Adrenal gland (tissue), 5 donors: ENCODE data around the gene ATXN1.

Experiments used
- CTCF ChIP-seq, 6 experiments: fragments of 450-650 bp in 4 of 6; fragments of 200-600 bp in 2 of 6; sonication (generic) in 1 of 6; IDR thresholded peaks; 1 replicate in 5 of 6; 2 replicates in 1 of 6; pipeline versions ENCODE4 v1.5.1 to v1.8.0; 2016 to 2021; ENCODE audit warnings: antibody characterized with exemption in 6 of 6, mild to moderate bottlenecking in 2 of 6, moderate library complexity in 1 of 6
- POLR2A ChIP-seq, 2 donors: fragments of 450-650 bp; IDR thresholded peaks; one replicate each; pipeline ENCODE4 v1.6.1; 2017; ENCODE audit warnings: antibody characterized with exemption in 2 of 2, mild to moderate bottlenecking in 2 of 2, moderate library complexity in 1 of 2
- donor health status: DM: no; HTN: no; CAD: no.

- TF ChIP-seq CTCF (IDR thresholded peaks at IDR 0.05) (no peak), POLR2A (IDR thresholded peaks at IDR 0.05) (no peak)
Measured at GRCh38 chr6:16781348-16782169, 20.3 kb upstream of the ATXN1 start.
